Thymus (tissue), 11 donors: ENCODE measurements around the gene DNPEP. TPM values are rescaled to one million over a fixed set of nuclear protein-coding genes. Genes with fewer than 3 reads are reported as not detected.
A peak's percentile ranks its signal among the peaks of the same experiment; 100 is the strongest.

Source experiments
- DNase-seq, 9 donors: peaks; one replicate each; pipeline ENCODE4 v3.0.0-alpha.2; 2013; ENCODE audit warnings: low spot score in 9 of 9, low read depth in 6 of 9, missing footprints in 1 of 9
- H3K27ac ChIP-seq, 2 donors: one replicate each; pipeline ENCODE4 v1.5.1; 2013; ENCODE audit warnings: control low read depth in 1 of 2, low read depth in 1 of 2, low read length in 1 of 2, mild to moderate bottlenecking in 1 of 2, moderate library complexity in 1 of 2
- H3K27me3 ChIP-seq, 2 donors: one replicate each; pipeline ENCODE4 v1.5.1; 2013; ENCODE audit warnings: low read length in 1 of 2; ENCODE audit not compliant: control insufficient read depth in 2 of 2, insufficient read depth in 1 of 2
- H3K36me3 ChIP-seq, 2 donors: one replicate each; pipeline ENCODE4 v1.5.1; 2013; ENCODE audit warnings: low read length in 1 of 2, mild to moderate bottlenecking in 1 of 2, moderate library complexity in 1 of 2; ENCODE audit not compliant: control insufficient read depth in 2 of 2, insufficient read depth in 2 of 2
- H3K4me1 ChIP-seq, 2 donors: one replicate each; pipeline ENCODE4 v1.5.1; 2013; ENCODE audit warnings: low read length in 2 of 2; ENCODE audit not compliant: control insufficient read depth in 2 of 2, insufficient read depth in 2 of 2
- H3K4me3 ChIP-seq, 2 donors: one replicate each; pipeline ENCODE4 v1.5.1; 2013; ENCODE audit warnings: low read length in 2 of 2, control low read depth in 1 of 2, mild to moderate bottlenecking in 1 of 2
- H3K9me3 ChIP-seq, 2 donors: one replicate each; pipeline ENCODE4 v1.5.1; 2013; ENCODE audit warnings: low read length in 1 of 2, mild to moderate bottlenecking in 1 of 2; ENCODE audit not compliant: control insufficient read depth in 2 of 2, insufficient read depth in 1 of 2
- WGBS: extraction: QIAGEN DNeasy Blood & Tissue Kit; methylation state at CpG from one replicate; pipeline ENCODE4 v1.1.7; 2013; 5-methylcytosine and 5-hydroxymethylcytosine counted together
- polyA plus RNA-seq: library from polyadenylated mRNA; stranded (reverse); fragments of 200-250 nt; gene quantifications from one replicate; pipeline ENCODE4 v1.2.3, GENCODE V29; 2013
- total RNA-seq: library from RNA; stranded (reverse); fragments of 120-200 nt; gene quantifications from one replicate; pipeline ENCODE4 v1.2.4, GENCODE V29; 2013
- donor health status: healthy.

Gene DNPEP
- total and polyA plus RNA-seq, 2 donors = 33.6 to 105 TPM

DNA sequence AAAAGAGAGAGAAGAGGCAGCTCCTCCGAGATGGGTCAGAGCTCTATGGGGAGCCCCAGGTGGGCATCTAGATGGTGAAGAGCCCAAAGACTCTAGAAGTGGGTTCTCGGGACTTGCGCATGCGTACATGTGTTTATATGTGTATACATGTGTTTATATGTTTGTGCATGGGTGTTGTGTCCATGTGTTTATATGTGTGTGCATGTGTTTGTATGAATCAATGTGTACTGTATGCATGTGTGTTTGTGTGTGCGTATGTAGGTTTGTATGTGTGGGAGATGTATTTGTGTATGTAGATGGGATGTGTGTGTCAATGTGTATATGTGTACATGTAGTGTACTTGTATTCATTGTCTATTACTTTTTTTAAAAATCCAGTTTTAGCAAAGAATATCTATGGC lies 25.6 kb downstream of the DNPEP start:
- Histone ChIP-seq H3K4me3 (no peak overlapping the region), H3K27ac (no peak overlapping the region), H3K36me3 (no peaks in the 10 kb centered on the region), H3K9me3 (no peaks in the 10 kb centered on the region), H3K27me3 (peaks cover 23 to 37% of the 10 kb centered on the region in 2 donors), H3K4me1 (no peaks in the 10 kb centered on the region)
- no peak for DNase-seq
- over 99% methylated on average over 5 of the region's 5 CpGs for WGBS

- DNase-seq = no peak
- WGBS = 8% methylated on average over 66 of the region's 66 CpGs
- Histone ChIP-seq H3K9me3 (no peaks in the 10 kb centered on the region), H3K36me3 (no peaks in the 10 kb centered on the region), H3K27ac (no peak overlapping the region), H3K4me1 (no peaks in the 10 kb centered on the region), H3K27me3 (peaks cover 29 to 65% of the 10 kb centered on the region in 2 donors), H3K4me3 (no peak overlapping the region)
Measured at GRCh38 chr2:219358170-219359075, 29.3 kb downstream of the DNPEP start.

- Histone ChIP-seq H3K36me3 (no peaks in the 10 kb centered on the region), H3K4me1 (no peaks in the 10 kb centered on the region)
- 33% methylated on average over 1 of the region's 1 CpG for WGBS
Measured at GRCh38 chr2:219356834-219357233, 30.9 kb downstream of the DNPEP start.

GRCh38 chr2:219354582-219354981 lies 33.1 kb downstream of the DNPEP start:
- Histone ChIP-seq H3K27ac (no peak overlapping the region), H3K9me3 (no peaks in the 10 kb centered on the region), H3K4me3 (no peak overlapping the region), H3K4me1 (no peaks in the 10 kb centered on the region), H3K27me3 (peaks cover 30 to 79% of the 10 kb centered on the region in 2 donors), H3K36me3 (no peaks in the 10 kb centered on the region)
- no peak for DNase-seq
- WGBS = 87% methylated on average over 4 of the region's 4 CpGs

More at GRCh38 chr2:219356834-219357233, 30.9 kb downstream of the DNPEP start:
- Histone ChIP-seq H3K27ac (no peak overlapping the region), H3K4me3 (no peak overlapping the region), H3K9me3 (no peaks in the 10 kb centered on the region), H3K27me3 (peaks cover 29 to 78% of the 10 kb centered on the region in 2 donors)
- no peak for DNase-seq

GRCh38 chr2:219353129-219353528 lies 34.6 kb downstream of the DNPEP start:
- Histone ChIP-seq H3K27me3 (peaks cover 19 to 70% of the 10 kb centered on the region in 2 donors), H3K27ac (no peak overlapping the region), H3K4me1 (no peaks in the 10 kb centered on the region), H3K9me3 (no peaks in the 10 kb centered on the region), H3K36me3 (no peaks in the 10 kb centered on the region), H3K4me3 (no peak overlapping the region)
- DNase-seq = no peak
- WGBS = 85% methylated on average over 5 of the region's 5 CpGs

GRCh38 chr2:219352448-219353023 lies 35.2 kb downstream of the DNPEP start:
- peak in 7 of 9 donors; percentile 13 to 69 (median 44) for DNase-seq
- Histone ChIP-seq H3K4me1 (no peaks in the 10 kb centered on the region), H3K36me3 (no peaks in the 10 kb centered on the region), H3K27me3 (peaks cover 14 to 64% of the 10 kb centered on the region in 2 donors), H3K4me3 (no peak overlapping the region), H3K9me3 (no peaks in the 10 kb centered on the region), H3K27ac (no peak overlapping the region)
- 8% methylated on average over 5 of the region's 5 CpGs for WGBS

GRCh38 chr2:219350710-219351221 lies 36.9 kb downstream of the DNPEP start:
- WGBS = 74% methylated on average over 4 of the region's 4 CpGs
- DNase-seq = no peak
- H3K27me3 ChIP-seq = peaks cover 6 to 49% of the 10 kb centered on the region in 2 donors

GRCh38 chr2:219350215-219350614 lies 37.5 kb downstream of the DNPEP start:
- 79% methylated on average over 3 of the region's 3 CpGs for WGBS
- Histone ChIP-seq H3K9me3 (no peaks in the 10 kb centered on the region), H3K4me3 (no peak overlapping the region), H3K27ac (no peak overlapping the region), H3K27me3 (peaks cover 6 to 44% of the 10 kb centered on the region in 2 donors), H3K4me1 (no peaks in the 10 kb centered on the region), H3K36me3 (no peaks in the 10 kb centered on the region)
- no peak for DNase-seq

More at GRCh38 chr2:219350710-219351221, 36.9 kb downstream of the DNPEP start:
- H3K36me3 ChIP-seq = no peaks in the 10 kb centered on the region
- no peak overlapping the region for H3K4me3 ChIP-seq
- H3K9me3 ChIP-seq = no peaks in the 10 kb centered on the region
- H3K27ac ChIP-seq = no peak overlapping the region
- H3K4me1 ChIP-seq = no peaks in the 10 kb centered on the region
